SH-SY5Y (cell line): ENCODE data around the gene PRKAB1.

ENCODE experiments used
- GATA2 ChIP-seq: IDR thresholded peaks from 2 replicates; pipeline ENCODE4 v1.6.1; 2011; ENCODE audit warnings: mild to moderate bottlenecking, low read depth, low read length
- GATA3 ChIP-seq: IDR thresholded peaks from 2 replicates; pipeline ENCODE4 v1.6.1; 2011; ENCODE audit warnings: low read depth, mild to moderate bottlenecking, low read length, moderate library complexity

DNA sequence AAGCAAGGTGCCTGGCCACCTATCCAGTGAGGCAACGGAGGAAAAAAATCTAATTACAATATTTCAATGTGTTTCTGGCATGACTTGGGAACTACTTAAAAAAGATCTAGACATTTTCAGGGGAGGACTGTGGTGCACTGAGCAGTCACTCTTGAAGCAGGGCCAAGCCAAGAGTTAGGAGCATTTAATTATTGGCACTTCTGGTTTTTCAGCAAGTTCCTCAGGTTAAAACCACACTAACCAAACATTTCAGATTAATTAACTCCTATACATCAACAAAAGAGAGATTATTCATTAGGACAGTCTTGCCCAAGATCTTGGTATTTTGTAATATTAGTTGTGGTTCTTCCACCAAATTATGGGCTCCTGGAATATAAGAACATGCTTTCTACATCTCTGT, 25.6 kb downstream of the PRKAB1 start:
- TF ChIP-seq GATA2 (no peak), GATA3 (no peak)
